Measurements from ENCODE around the gene DBH. TPM values are rescaled to one million over a fixed set of nuclear protein-coding genes. Genes with fewer than 3 reads are reported as not detected.

Gene DBH
- total RNA-seq, 4 donors from 2014 or later = not detected

- Histone ChIP-seq H3K36me3 (no peaks in the 10 kb centered on the region), H3K9me3 (no peaks in the 10 kb centered on the region), H3K27me3 (no peaks in the 10 kb centered on the region), H3K4me3 (no peak overlapping the region), H3K27ac (peak overlapping the region in 2 of 4 donors; percentile 69 to 73), H3K4me1 (peaks cover 0 to 18% (median 6%) of the 10 kb centered on the region in 4 donors)
- no peak for DNase-seq
- no peak for TF ChIP-seq CTCF (IDR thresholded peaks at IDR 0.05)
- no peak for TF ChIP-seq POLR2A (IDR thresholded peaks at IDR 0.05)
Observed at GRCh38 chr9:133684936-133685361, 48.8 kb downstream of the DBH start.

- Histone ChIP-seq H3K27me3 (no peaks in the 10 kb centered on the region), H3K36me3 (no peaks in the 10 kb centered on the region), H3K27ac (peak overlapping the region in 1 of 4 donors; percentile 73), H3K4me1 (peaks cover 0 to 18% (median 6%) of the 10 kb centered on the region in 4 donors), H3K9me3 (no peaks in the 10 kb centered on the region), H3K4me3 (no peak overlapping the region)
- DNase-seq = no peak
- TF ChIP-seq CTCF (IDR thresholded peaks at IDR 0.05) (no peak), POLR2A (IDR thresholded peaks at IDR 0.05) (no peak)
Observed at GRCh38 chr9:133685653-133686609, 49.8 kb downstream of the DBH start.

DNA sequence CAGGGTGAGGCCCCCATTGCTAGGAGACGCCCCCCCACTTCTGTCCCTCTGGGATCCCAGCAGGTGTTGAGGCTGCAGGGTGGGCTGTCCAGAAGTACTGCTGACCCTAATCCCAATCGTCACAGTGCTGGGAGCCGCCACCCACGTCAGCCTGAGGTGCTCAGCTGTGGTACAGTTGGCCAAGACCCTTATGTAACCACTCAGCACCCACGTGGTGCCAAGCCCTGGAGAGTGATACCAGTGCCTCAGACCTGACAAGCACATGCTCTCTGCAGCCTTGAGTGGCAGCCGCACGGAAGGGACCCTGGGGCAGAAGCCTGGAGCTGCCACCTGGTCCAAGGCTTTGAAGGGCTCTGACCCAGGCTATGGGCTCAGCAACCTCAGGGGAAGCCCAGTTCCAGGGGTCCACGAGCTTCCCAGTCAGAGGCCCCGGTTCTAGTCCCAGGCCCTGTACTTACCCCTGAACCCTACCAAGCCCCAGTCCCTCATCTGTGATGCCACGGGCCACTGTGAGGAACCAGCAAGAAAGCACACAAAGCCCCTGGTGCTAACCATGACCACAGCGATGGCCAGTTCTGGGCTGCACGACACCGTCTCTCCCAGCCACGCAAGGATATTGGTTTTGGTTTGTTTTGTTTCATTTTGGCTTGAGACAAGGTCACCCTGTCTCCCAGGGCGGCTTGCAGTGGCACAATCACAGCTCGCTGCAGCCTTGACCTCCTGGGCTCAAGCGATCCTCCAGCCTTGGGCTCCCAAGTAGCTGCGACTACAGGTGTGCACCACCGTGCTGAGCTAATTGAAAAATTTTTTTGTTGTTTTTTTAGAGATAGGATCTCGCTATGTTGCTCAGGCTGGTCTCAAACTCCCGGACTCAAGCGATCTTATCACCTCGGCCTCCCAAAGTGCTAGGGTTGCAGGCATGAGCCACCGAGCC lies 50.7 kb downstream of the DBH start:
- DNase-seq = no peak
- no peaks in the 10 kb centered on the region for H3K9me3 ChIP-seq
- no peak for TF ChIP-seq POLR2A (IDR thresholded peaks at IDR 0.05)
- TF ChIP-seq CTCF (IDR thresholded peaks at IDR 0.05) = no peak
- no peaks in the 10 kb centered on the region for H3K36me3 ChIP-seq
- H3K27ac ChIP-seq = no peak overlapping the region
- H3K4me3 ChIP-seq = no peak overlapping the region
- no peaks in the 10 kb centered on the region for H3K27me3 ChIP-seq
- peaks cover 0 to 18% (median 6%) of the 10 kb centered on the region in 4 donors for H3K4me1 ChIP-seq

GRCh38 chr9:133687856-133688761 lies 51.9 kb downstream of the DBH start:
- no peaks in the 10 kb centered on the region for H3K27me3 ChIP-seq
- TF ChIP-seq CTCF (IDR thresholded peaks at IDR 0.05) (no peak), POLR2A (IDR thresholded peaks at IDR 0.05) (no peak)
- no peak overlapping the region for H3K4me3 ChIP-seq
- H3K27ac ChIP-seq = no peak overlapping the region
- DNase-seq = no peak
- peaks cover 0 to 14% (median 3%) of the 10 kb centered on the region in 4 donors for H3K4me1 ChIP-seq
- no peaks in the 10 kb centered on the region for H3K9me3 ChIP-seq
- no peaks in the 10 kb centered on the region for H3K36me3 ChIP-seq
